Spinal cord (tissue), 10 donors: ENCODE results near the gene B3GNT3. TPM values are rescaled to one million over a fixed set of nuclear protein-coding genes. Genes with fewer than 3 reads are reported as not detected.

Source experiments
- DNase-seq, 6 donors: peaks; one replicate each; pipeline versions ENCODE4 v3.0.0 to v3.0.0-alpha.2; 2013 to 2015; ENCODE audit warnings: low spot score in 6 of 6, low read depth in 4 of 6
- H3K27ac ChIP-seq: one replicate; pipeline ENCODE4 v1.5.1; 2013; ENCODE audit warnings: low read depth, low read length, control low read depth
- H3K27me3 ChIP-seq: one replicate; pipeline ENCODE4 v1.6.1; 2013; ENCODE audit warnings: low read length; ENCODE audit not compliant: control insufficient read depth, insufficient read depth
- H3K36me3 ChIP-seq: one replicate; pipeline ENCODE4 v1.6.1; 2013; ENCODE audit warnings: low read length; ENCODE audit not compliant: control insufficient read depth, insufficient read depth
- H3K4me1 ChIP-seq: one replicate; pipeline ENCODE4 v1.6.1; 2013; ENCODE audit warnings: low read length; ENCODE audit not compliant: control insufficient read depth, insufficient read depth
- H3K4me3 ChIP-seq: one replicate; pipeline ENCODE4 v1.5.1; 2013; ENCODE audit warnings: low read depth, low read length, control low read depth
- H3K9me3 ChIP-seq: one replicate; pipeline ENCODE4 v1.6.1; 2013; ENCODE audit warnings: low read length; ENCODE audit not compliant: control insufficient read depth, insufficient read depth
- WGBS: methylation state at CpG from one replicate; pipeline ENCODE4 v1.1.5; 2013; ENCODE audit warnings: missing lambda C conversion rate; ENCODE audit not compliant: insufficient coverage; 5-methylcytosine and 5-hydroxymethylcytosine counted together
- long read RNA-seq, 4 donors: transcript quantifications; one replicate each; lab custom pipeline, GENCODE V29; 2026
- polyA plus RNA-seq, 2 donors: library from polyadenylated mRNA; unstranded; fragments of 120-200 nt; gene quantifications; one replicate each; pipeline ENCODE4 v1.2.1, GENCODE V29; 2013; ENCODE audit not compliant: insufficient read length in 2 of 2
- total RNA-seq, 2 donors: library from RNA; depleted of rRNA in 1 of 2; stranded (reverse); fragments of 120-200 nt in 1 of 2; fragments of >200 nt in 1 of 2; gene quantifications; one replicate each; pipeline versions ENCODE4 v1.2.3 to v1.2.4, GENCODE V29; 2013 to 2014
- donor health status: healthy.

The B3GNT3 gene
- total RNA-seq: not detected
- polyA plus RNA-seq: under 1 TPM; 0.11 to 0.12 TPM
- long read RNA-seq, donor 1: 0 reads
- long read RNA-seq, donor 2: 0 reads
- long read RNA-seq, donor 3: 0 reads
- long read RNA-seq, donor 4: 0 reads

GRCh38 chr19:17794731-17795494 lies at the start of gene B3GNT3:
Gene B3GNT3, plus strand, starts transcription at chr19:17795138. Its CDS starts 12,670 bp downstream, at chr19:17807808.
- 5% methylated on average over 50 of the region's 50 CpGs for WGBS
- Histone ChIP-seq H3K27ac (no peak within 1 kb of the TSS), H3K27me3 (peaks cover 34% of the 10 kb centered on the region), H3K9me3 (no peaks in the 10 kb centered on the region), H3K36me3 (no peaks in the 10 kb centered on the region), H3K4me3 (no peak within 1 kb of the TSS), H3K4me1 (peaks cover 12% of the 10 kb centered on the region)
- DNase-seq: no peak

GRCh38 chr19:17747205-17748098 lies 47.5 kb upstream of the B3GNT3 start:
- WGBS: 2% methylated on average over 69 of the region's 75 CpGs
- H3K27me3 ChIP-seq: no peaks in the 10 kb centered on the region
- H3K4me3 ChIP-seq: peak overlapping the region; percentile 48
- no peaks in the 10 kb centered on the region for H3K9me3 ChIP-seq
- DNase-seq: peak; percentile 79 to 99 (median 94)
- H3K4me1 ChIP-seq: peaks cover 38% of the 10 kb centered on the region
- peaks cover 4% of the 10 kb centered on the region for H3K36me3 ChIP-seq
- H3K27ac ChIP-seq: no peak overlapping the region

GRCh38 chr19:17748884-17749638 lies 45.9 kb upstream of the B3GNT3 start:
- DNase-seq: no peak
- Histone ChIP-seq H3K4me1 (peaks cover 46% of the 10 kb centered on the region), H3K36me3 (peaks cover 7% of the 10 kb centered on the region), H3K27me3 (no peaks in the 10 kb centered on the region), H3K4me3 (no peak overlapping the region), H3K9me3 (no peaks in the 10 kb centered on the region), H3K27ac (no peak overlapping the region)
- WGBS: 100% methylated on average over 4 of the region's 6 CpGs

GRCh38 chr19:17749912-17750317 lies 45.0 kb upstream of the B3GNT3 start:
- no peak for DNase-seq
- H3K9me3 ChIP-seq: no peaks in the 10 kb centered on the region
- peaks cover 53% of the 10 kb centered on the region for H3K4me1 ChIP-seq
- H3K36me3 ChIP-seq: peaks cover 14% of the 10 kb centered on the region
- H3K27ac ChIP-seq: no peak overlapping the region
- H3K4me3 ChIP-seq: no peak overlapping the region
- WGBS: 23% methylated on average over 7 of the region's 8 CpGs
- H3K27me3 ChIP-seq: no peaks in the 10 kb centered on the region

- Histone ChIP-seq H3K36me3 (peaks cover 23% of the 10 kb centered on the region), H3K9me3 (no peaks in the 10 kb centered on the region), H3K4me1 (peaks cover 67% of the 10 kb centered on the region), H3K27ac (no peak within 1 kb of the TSS), H3K27me3 (no peaks in the 10 kb centered on the region), H3K4me3 (no peak within 1 kb of the TSS)
- DNase-seq: no peak
- 71% methylated on average over 21 of the region's 28 CpGs for WGBS
Observed at GRCh38 chr19:17751103-17751911, 43.6 kb upstream of the B3GNT3 start, which contains the start of gene FCHO1. Gene FCHO1, plus strand, starts transcription at chr19:17751477. Its CDS starts 3,688 bp downstream, at chr19:17755165.

- Histone ChIP-seq H3K27me3 (no peaks in the 10 kb centered on the region), H3K4me1 (peaks cover 73% of the 10 kb centered on the region), H3K27ac (no peak overlapping the region), H3K36me3 (peaks cover 23% of the 10 kb centered on the region), H3K4me3 (no peak overlapping the region), H3K9me3 (no peaks in the 10 kb centered on the region)
- WGBS: 95% methylated on average over 2 of the region's 2 CpGs
- no peak for DNase-seq
Observed at GRCh38 chr19:17751912-17752273, 43.0 kb upstream of the B3GNT3 start.

- WGBS: 73% methylated on average over 2 of the region's 7 CpGs
- Histone ChIP-seq H3K36me3 (peaks cover 28% of the 10 kb centered on the region), H3K9me3 (no peaks in the 10 kb centered on the region), H3K27me3 (no peaks in the 10 kb centered on the region), H3K27ac (no peak overlapping the region), H3K4me1 (peaks cover 72% of the 10 kb centered on the region), H3K4me3 (no peak overlapping the region)
- no peak for DNase-seq
Observed at GRCh38 chr19:17752865-17753639, 41.9 kb upstream of the B3GNT3 start.

GRCh38 chr19:17753976-17754375 lies 41.0 kb upstream of the B3GNT3 start:
- 11% methylated on average over 9 of the region's 9 CpGs for WGBS
- peak in 2 of 6 donors; percentile 57 to 72 for DNase-seq
- H3K27me3 ChIP-seq: no peaks in the 10 kb centered on the region
- H3K4me1 ChIP-seq: peaks cover 62% of the 10 kb centered on the region
- no peak overlapping the region for H3K27ac ChIP-seq
- peaks cover 32% of the 10 kb centered on the region for H3K36me3 ChIP-seq
- H3K9me3 ChIP-seq: no peaks in the 10 kb centered on the region
- H3K4me3 ChIP-seq: no peak overlapping the region
